ENCODE measurements around the gene PTRH1.

DNA sequence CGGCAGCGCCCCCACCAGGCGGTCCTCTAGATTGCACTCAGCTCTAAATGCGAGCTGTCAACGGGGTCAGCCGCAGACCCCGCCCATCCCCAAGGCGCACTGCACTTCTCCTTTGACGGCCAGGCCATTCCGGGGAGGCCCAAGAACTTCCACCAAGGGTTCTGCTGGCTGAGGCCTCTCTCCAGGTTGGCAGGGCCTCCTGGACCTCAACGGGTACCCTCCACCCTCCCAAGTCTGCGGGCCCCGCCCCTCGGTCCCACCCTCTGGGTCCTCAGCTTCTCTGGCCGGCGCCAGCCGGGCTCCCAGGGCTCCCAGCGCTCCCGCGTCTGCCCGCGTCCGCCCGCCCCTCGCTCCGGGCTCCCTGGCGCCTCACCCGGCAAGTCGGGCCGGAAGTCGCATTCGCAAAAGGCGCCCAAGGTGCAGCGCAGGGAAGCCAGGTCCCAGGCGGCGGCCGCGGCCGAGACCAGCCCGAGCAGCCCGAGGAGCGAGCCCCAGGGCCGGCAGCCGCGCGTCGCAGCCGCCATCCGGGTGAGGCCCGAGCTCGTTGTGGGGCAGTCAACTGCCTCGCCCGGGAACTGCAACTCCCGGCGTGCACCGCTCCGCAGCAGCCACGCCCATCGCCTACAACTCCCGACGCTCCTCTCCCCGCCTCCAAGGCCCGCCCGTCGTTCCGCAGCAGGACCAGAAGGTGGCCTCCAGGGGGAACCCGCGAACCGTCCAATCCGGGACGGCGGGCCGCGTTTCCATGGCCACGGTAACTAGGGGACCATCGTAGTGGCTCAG, 19.5 kb upstream of the PTRH1 start, which contains the start of gene TOR2A:
- TF ChIP-seq, protein P1, sequence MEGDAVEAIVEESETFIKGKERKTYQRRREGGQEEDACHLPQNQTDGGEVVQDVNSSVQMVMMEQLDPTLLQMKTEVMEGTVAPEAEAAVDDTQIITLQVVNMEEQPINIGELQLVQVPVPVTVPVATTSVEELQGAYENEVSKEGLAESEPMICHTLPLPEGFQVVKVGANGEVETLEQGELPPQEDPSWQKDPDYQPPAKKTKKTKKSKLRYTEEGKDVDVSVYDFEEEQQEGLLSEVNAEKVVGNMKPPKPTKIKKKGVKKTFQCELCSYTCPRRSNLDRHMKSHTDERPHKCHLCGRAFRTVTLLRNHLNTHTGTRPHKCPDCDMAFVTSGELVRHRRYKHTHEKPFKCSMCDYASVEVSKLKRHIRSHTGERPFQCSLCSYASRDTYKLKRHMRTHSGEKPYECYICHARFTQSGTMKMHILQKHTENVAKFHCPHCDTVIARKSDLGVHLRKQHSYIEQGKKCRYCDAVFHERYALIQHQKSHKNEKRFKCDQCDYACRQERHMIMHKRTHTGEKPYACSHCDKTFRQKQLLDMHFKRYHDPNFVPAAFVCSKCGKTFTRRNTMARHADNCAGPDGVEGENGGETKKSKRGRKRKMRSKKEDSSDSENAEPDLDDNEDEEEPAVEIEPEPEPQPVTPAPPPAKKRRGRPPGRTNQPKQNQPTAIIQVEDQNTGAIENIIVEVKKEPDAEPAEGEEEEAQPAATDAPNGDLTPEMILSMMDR (IDR thresholded peaks at IDR 0.05) = peak; percentile 92 to 99 (median 99)
- peak; percentile 77 to 80 (median 77) for TF ChIP-seq POLR2A (IDR thresholded peaks at IDR 0.05)

Measured in body of pancreas (tissue), 4 donors.